Activated T-cell treated with anti-CD3 and anti-CD28 coated beads, Interleukin-2, amount 50 U/mL, for 48 hours (primary cell): Measurements from ENCODE around the gene KRIT1.
"Not testable (repeated sequence)": the region's sequence is repeated elsewhere in the genome, so short reads cannot be mapped to it uniquely, and the experiment has no call there.

Experiments
- DNase-seq, 2 experiments: peaks; one replicate each; pipeline ENCODE4 v3.0.0-alpha.2; 2020

The KRIT1 gene

DNA sequence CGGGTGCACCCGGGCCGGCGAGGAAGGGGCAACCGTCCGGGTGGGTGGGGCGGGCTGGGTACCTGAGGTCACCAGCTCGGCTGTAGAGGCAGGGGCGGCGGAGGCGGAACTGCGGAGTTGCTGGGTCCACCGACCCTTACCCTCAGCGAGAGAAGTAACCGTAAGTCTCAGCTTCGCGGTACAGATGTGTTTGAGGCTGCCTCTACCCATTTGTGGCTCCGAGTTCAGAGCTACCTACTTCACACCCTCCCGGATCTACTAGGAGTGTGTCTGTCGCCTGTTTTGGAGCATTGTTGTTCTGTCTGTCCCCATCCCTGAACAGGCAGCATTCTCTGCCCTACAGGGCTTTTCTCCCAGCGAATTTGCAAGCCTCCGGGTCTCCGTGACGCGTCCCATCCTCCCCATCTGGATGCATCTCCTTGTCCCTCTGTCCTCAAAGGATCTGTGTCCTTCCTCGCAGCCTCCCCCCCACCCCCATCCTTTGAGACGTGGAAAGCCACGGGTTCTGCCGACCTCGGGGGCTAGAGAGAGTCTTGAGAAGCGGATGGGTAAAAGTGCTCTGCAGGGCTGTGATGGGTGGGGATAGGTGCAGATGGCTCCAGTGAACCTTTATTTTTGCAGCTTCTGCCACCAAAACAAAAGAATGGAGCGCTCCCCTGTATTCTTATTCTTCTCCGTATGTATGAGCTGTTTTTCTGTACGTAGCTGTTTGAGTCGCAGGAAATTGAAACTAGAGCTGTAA, 817 bp upstream of the KRIT1 start:
- DNase-seq, result peak in 1 of 2 experiments; percentile 48

DNA sequence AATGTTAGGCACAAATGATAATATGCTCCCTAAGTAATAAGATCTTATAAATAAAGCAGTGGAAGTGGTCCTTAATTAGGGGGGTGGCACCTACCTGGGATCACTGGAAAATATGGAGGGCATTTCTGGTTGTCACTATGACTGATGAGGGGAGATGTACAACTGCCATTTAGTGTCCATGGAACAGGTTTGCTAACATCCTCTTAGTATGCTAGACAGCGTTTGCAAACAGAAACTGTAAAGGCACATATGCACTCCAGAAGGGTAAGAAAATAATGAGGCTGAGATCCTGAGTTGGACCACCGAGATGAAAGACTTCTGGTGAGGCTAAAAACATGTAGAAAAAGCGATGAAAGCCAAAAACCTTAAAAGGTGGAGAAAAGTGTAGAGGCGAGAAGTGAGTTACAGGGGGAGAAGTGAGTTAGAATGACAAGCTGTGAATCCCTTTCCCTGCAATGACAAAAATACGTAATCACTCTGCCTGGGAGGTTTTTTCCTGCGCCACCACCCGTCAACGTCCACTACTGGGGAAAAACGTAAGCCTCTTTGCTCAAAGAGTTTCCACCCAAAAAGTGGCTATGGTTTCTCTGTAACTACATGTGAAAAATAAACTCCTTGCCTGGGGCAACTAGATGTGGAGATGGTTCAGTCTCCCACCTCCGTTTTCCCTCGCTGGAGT, 767 bp downstream of the KRIT1 start:
- DNase-seq, result no peak

- DNase-seq, result no peak
These were observed 2.7 kb downstream of the KRIT1 start for GRCh38 chr7:92242972-92243371.

GRCh38 chr7:92230547-92230946, 15.2 kb downstream of the KRIT1 start:
- DNase-seq, result no peak

DNA sequence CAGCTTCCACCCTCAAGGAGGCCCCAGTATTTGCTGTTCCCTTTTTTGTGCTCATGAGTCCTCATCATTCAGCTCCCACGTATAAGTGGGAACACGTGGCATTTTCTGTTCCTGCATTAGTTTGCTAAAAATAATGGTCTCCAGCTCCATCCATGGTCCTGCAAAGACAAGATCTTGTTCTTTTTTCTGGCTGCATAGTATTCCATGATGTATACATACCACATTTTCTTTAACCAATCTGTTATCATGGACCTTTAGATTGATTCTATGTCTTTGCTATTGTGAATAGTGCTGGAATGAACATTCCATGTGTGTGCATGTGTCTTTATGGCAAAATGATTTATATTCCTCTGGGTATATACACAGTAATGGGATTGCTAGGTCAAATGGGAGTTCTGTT, 17.0 kb downstream of the KRIT1 start:
- DNase-seq, result no peak

DNA sequence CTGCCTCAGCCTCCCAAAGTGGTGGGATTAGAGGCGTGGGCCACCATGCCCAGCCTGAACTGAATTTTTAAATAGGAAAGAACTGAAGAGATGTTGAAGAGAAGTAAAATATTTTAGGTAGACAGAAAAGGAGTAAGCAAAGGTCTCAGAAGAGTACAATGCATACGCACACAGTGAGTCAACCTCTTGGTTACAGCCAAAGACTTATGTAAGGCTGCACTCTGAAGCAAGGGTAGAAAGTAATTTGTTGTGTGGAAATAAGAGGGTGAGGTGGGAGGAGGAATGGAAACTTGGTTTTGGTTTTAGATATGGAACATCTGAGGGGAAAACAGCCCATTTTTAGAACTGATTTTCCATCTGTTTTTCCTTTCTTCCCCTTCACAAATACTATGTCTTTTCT, 17.6 kb downstream of the KRIT1 start:
- no peak for DNase-seq

DNA sequence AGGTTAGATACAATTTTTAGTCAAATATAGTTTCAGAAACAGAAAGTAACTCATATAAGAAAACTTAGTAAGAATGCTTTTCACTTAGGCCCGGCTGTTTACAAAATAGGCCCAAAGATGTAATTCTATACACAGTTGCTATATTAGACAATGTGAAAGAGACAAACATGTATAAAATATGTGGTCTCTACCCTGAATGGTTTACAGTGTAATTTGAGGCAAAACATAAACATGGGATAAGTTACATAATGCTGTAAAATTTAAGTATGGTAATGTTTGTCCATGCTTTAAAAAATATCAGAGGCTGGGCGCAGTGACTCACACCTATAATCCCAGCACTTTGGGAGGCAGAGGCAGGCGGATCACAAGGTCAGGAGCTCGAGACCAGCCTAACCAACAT, 18.7 kb downstream of the KRIT1 start:
- DNase-seq, result no peak

GRCh38 chr7:92221766-92222165, 23.9 kb downstream of the KRIT1 start:
- DNase-seq, result no peak

DNA sequence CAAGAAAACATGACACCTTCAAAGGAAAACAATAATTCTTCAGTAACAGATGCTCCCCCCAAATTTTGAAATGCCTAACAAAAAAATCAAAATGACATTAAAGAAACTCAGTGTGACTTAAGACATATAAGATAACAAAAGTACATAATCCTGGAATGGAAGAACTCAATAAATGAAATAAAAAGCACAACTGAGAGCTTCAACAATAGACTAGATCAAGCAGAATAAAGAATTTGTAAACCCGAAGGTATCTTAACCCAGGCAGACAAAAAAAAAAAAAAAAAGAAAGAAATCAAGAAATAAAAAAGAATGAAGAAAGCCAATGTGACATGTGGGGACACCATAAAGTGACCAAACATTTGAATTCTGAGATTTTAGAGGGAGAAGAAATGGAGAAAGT, 39.0 kb downstream of the KRIT1 start:
- DNase-seq, result no peak

GRCh38 chr7:92205987-92206386, 39.7 kb downstream of the KRIT1 start:
- no peak for DNase-seq

- no peak for DNase-seq
These were observed 44.9 kb downstream of the KRIT1 start for GRCh38 chr7:92200791-92201190.

GRCh38 chr7:92192326-92192725, 53.4 kb downstream of the KRIT1 start:
- DNase-seq, result no peak

GRCh38 chr7:92189246-92189645, 56.5 kb downstream of the KRIT1 start:
- DNase-seq, result not testable (repeated sequence)

DNA sequence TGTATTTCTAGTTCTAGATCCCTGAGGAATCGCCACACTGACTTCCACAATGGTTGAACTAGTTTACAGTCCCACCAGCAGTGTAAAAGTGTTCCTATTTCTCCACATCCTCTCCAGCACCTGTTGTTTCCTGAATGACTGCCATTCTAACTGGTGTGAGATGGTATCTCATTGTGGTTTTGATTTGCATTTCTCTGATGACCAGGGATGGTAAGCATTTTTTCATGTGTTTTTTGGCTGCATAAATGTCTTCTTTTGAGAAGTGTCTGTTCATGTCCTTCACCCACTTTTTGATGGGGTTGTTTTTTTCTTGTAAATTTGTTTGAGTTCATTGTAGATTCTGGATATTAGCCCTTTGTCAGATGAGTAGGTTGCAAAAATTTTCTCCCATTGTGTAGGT, 61.4 kb downstream of the KRIT1 start:
- not testable (repeated sequence) for DNase-seq

GRCh38 chr7:92178928-92179924, 66.5 kb downstream of the KRIT1 start, which contains the start of gene LRRD1:
Gene LRRD1, minus strand, starts transcription at chr7:92179142. Its CDS starts 13,940 bp downstream, at chr7:92165202.
- DNase-seq, result peak; percentile 97

DNA sequence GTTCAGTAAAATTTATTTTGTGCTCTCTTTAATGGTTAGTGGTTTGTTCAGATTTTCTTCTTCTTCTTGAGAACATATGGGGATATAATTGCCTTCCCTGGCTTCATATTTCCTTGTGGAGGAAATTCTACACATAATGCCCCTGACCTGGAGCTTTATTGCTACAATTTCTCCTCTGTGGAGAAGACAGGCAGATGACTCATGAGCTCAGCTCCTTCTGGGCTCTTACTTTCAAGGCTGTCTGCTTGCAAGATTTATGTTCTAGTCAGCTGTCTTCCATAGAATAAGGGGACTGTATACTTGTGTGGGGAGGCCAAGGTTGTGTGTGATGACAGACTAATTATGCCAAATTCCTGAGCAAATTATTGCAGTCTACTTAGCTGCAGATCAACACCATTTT, 68.4 kb downstream of the KRIT1 start:
- no peak for DNase-seq

GRCh38 chr7:92169529-92169928, 76.2 kb downstream of the KRIT1 start:
- DNase-seq, result not testable (repeated sequence)

DNA sequence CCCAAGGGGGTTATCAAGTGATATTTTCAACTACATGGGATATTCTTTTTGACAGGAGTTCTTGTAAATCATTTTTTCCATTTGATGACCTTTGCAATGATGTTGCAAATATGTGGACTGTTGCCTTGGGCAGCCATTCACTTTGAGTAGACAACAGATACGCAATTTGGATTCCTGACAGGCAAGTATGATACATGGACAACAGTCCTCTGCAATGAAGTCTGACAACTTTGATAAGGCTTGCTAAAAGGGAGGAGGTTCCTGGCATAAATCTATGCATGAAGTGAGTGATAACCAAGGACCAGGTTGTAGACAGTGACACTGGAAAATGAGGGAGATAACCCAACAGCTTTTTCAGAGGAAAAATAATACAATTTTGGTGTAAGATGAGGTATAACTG, 84.4 kb downstream of the KRIT1 start:
- DNase-seq, result no peak

GRCh38 chr7:92158660-92159575, 86.8 kb downstream of the KRIT1 start:
- no peak for DNase-seq

GRCh38 chr7:92156990-92157389, 88.7 kb downstream of the KRIT1 start:
- DNase-seq, result no peak

DNA sequence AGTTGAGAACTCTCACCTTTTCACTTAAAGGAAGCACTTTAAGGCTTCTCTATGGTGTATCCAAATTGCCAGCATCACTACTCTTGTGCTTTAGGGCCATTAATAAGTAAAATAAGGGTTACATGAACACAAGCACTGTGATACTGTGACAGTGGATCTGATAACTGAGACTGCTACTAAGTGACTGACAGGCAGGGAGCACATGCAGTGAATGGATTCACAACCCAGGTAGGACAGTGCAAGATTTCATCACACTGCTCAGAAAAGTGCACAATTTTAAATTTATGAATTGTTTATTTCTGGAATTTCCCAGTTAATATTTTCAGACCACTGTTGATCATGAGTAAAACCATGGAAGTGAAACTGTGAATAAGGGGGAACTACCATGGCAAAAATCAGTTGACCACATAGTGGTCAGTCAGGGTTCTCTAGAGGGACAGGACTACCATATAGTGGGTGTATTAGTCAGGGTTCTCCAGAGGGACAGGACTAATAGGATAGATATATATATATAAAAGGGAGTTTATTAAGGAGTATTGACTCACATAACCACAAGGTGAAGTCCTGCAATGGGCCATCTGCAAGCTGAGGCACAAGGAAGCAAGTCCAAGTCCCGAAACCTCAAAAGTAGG, 90.5 kb downstream of the KRIT1 start:
- DNase-seq, result no peak
